HepG2 (cell line): ENCODE results near the gene JMJD8. TPM values are rescaled to one million over a fixed set of nuclear protein-coding genes. Genes with fewer than 3 reads are reported as not detected.
A peak's percentile ranks its signal among the peaks of the same experiment; 100 is the strongest.

Experiments used
- ELK4 ChIP-seq: sonication (generic); formaldehyde crosslinking; IDR thresholded peaks from 2 replicates; pipeline ENCODE4 v1.9.0; 2021; ENCODE audit warnings: missing genetic modification reagents, borderline replicate concordance
- EZH2 ChIP-seq: conservative IDR thresholded peaks from 2 replicates; pipeline ENCODE4 v1.6.1; 2012; ENCODE audit warnings: mild to moderate bottlenecking, low read depth, low read length, moderate library complexity
- FOXA3 ChIP-seq: IDR thresholded peaks from 2 replicates; pipeline ENCODE4 v1.6.1; 2016; ENCODE audit warnings: missing genetic modification reagents, missing compliant biosample characterization
- GABPA ChIP-seq, 2 experiments: IDR thresholded peaks; 2 replicates each; pipeline ENCODE4 v1.6.1; 2011 to 2016; ENCODE audit warnings: low read depth in 2 of 2, low read length in 1 of 2, missing biosample characterization in 1 of 2, missing genetic modification characterization in 1 of 2
- HNRNPLL ChIP-seq: fragments of 200-400 bp; formaldehyde crosslinking; IDR thresholded peaks from 2 replicates; pipeline ENCODE4 v1.6.1; 2017; ENCODE audit warnings: mild to moderate bottlenecking, low read depth, low read length; ENCODE audit not compliant: poor library complexity, severe bottlenecking
- KLF6 ChIP-seq: IDR thresholded peaks from 2 replicates; pipeline ENCODE4 v1.8.0; 2016; ENCODE audit warnings: missing biosample characterization, missing genetic modification reagents
- MYC ChIP-seq: sonication (generic); formaldehyde crosslinking; IDR thresholded peaks from 2 replicates; pipeline ENCODE4 v1.9.0; 2021; ENCODE audit warnings: missing genetic modification reagents, borderline replicate concordance
- SALL2 ChIP-seq: sonication (generic); formaldehyde crosslinking; IDR thresholded peaks from 2 replicates; pipeline ENCODE4 v1.8.1; 2023; ENCODE audit warnings: mild to moderate bottlenecking, missing genetic modification reagents, inconsistent platforms
- SIX4 ChIP-seq: sonication (generic); formaldehyde crosslinking; IDR thresholded peaks from 2 replicates; pipeline ENCODE4 v1.4.0; 2020; ENCODE audit warnings: missing genetic modification reagents
- TP53 ChIP-seq: sonication (generic); formaldehyde crosslinking; conservative IDR thresholded peaks from 2 replicates; pipeline ENCODE4 v1.4.0; 2020; ENCODE audit warnings: missing genetic modification reagents
- TRIM22 ChIP-seq: fragments of 450-650 bp; IDR thresholded peaks from 2 replicates; pipeline ENCODE4 v1.6.1; 2017
- ZBTB14 ChIP-seq: sonication (generic); formaldehyde crosslinking; IDR thresholded peaks from 2 replicates; pipeline ENCODE4 v1.4.0; 2020; ENCODE audit warnings: missing genetic modification reagents
- ZBTB26 ChIP-seq: IDR thresholded peaks from 2 replicates; pipeline ENCODE4 v1.6.1; 2016; ENCODE audit warnings: missing compliant biosample characterization, missing genetic modification reagents, borderline replicate concordance
- ZNF280B ChIP-seq: sonication (generic); formaldehyde crosslinking; IDR thresholded peaks from 2 replicates; pipeline ENCODE4 v1.5.0; 2020; ENCODE audit warnings: missing genetic modification reagents, mild to moderate bottlenecking, borderline replicate concordance
- ZNF468 ChIP-seq: sonication (generic); formaldehyde crosslinking; IDR thresholded peaks from 2 replicates; pipeline ENCODE4 v1.8.0; 2022; ENCODE audit warnings: mild to moderate bottlenecking, moderate library complexity, missing genetic modification reagents
- ZNF510 ChIP-seq: sonication (generic); formaldehyde crosslinking; IDR thresholded peaks from 2 replicates; pipeline ENCODE4 v1.4.0; 2020; ENCODE audit warnings: low read depth, mild to moderate bottlenecking, missing genetic modification reagents
- ZNF569 ChIP-seq: sonication (generic); formaldehyde crosslinking; IDR thresholded peaks from 2 replicates; pipeline ENCODE4 v1.5.0; 2020; ENCODE audit warnings: mild to moderate bottlenecking, missing genetic modification reagents, moderate library complexity, borderline replicate concordance
- ZNF574 ChIP-seq: sonication (generic); formaldehyde crosslinking; IDR thresholded peaks from 2 replicates; pipeline ENCODE4 v1.4.0; 2020; ENCODE audit warnings: missing genetic modification reagents
- ZNF773 ChIP-seq: sonication (generic); formaldehyde crosslinking; IDR thresholded peaks from 2 replicates; pipeline ENCODE4 v1.4.0; 2020; ENCODE audit warnings: missing genetic modification reagents, borderline replicate concordance
- ZSCAN22 ChIP-seq: sonication (generic); formaldehyde crosslinking; IDR thresholded peaks from 2 replicates; pipeline ENCODE4 v1.4.0; 2020; ENCODE audit warnings: mild to moderate bottlenecking, missing genetic modification reagents
- polyA plus RNA-seq, 8 experiments: library from polyadenylated mRNA; depleted of rRNA in 3 of 8; stranded (reverse) in 7 of 8; unstranded in 1 of 8; fragments of >200 nt; fragmentation: Illumina TruSeq in 4 of 8; extraction: Trizol in 4 of 8; gene quantifications; 2 replicates each; pipeline versions ENCODE4 v1.2.1 to v1.2.3, GENCODE V29; 2011 to 2016; ENCODE audit warnings: low read depth in 4 of 8, missing spikeins in 1 of 8, mixed read lengths in 1 of 8; ENCODE audit not compliant: insufficient read depth in 1 of 8
- total RNA-seq, 5 experiments: library from RNA; depleted of rRNA; stranded (reverse); fragments of >200 nt; fragmentation: Illumina TruSeq; extraction: Trizol; gene quantifications; 2 replicates each; pipeline ENCODE4 v1.2.3, GENCODE V29; 2016; ENCODE audit warnings: low read depth in 1 of 5

Gene JMJD8
- total and polyA plus RNA-seq, 2 of the 13 experiments (the other 11 are each of a cell fraction or from before 2014, with no cell fraction given): 2.6 to 11.8 TPM

- TF ChIP-seq ZNF280B (CRISPR knock-in tag) (peak; percentile 40; the same call in 1 of the 2 replicates), HNRNPLL (no peak), SALL2 (0 out of 2 replicates have a peak, but pooled peaks have one; percentile 63), ZNF569 (CRISPR knock-in tag) (no peak), ZSCAN22 (CRISPR knock-in tag) (peak; percentile 54; the same call in 1 of the 2 replicates), ZNF773 (CRISPR knock-in tag) (peak; percentile 13; the same call in 1 of the 2 replicates), KLF6 (CRISPR knock-in tag) (0 out of 2 replicates have a peak, but pooled peaks have one; percentile 59), ZNF574 (no peak), FOXA3 (CRISPR knock-in tag) (no peak), GABPA (IDR thresholded peaks at IDR 0.05; ENCODE audit: low read depth, low read length) (no peak), GABPA (CRISPR knock-in tag; IDR thresholded peaks at IDR 0.05; ENCODE audit: low read depth) (no peak), TRIM22 (no peak), ZBTB26 (CRISPR knock-in tag) (no peak), ELK4 (no peak), EZH2 (no peak), TP53 (no peak), ZBTB14 (CRISPR knock-in tag) (no peak), ZNF510 (CRISPR knock-in tag) (0 out of 2 replicates have a peak, but pooled peaks have one; percentile 12), ZNF468 (no peak), MYC (CRISPR knock-in tag) (no peak), SIX4 (CRISPR knock-in tag) (no peak)
Observed at GRCh38 chr16:635573-636205, 48.4 kb downstream of the JMJD8 start (continued).
